ENCODE results near the gene C9orf153.

DNA sequence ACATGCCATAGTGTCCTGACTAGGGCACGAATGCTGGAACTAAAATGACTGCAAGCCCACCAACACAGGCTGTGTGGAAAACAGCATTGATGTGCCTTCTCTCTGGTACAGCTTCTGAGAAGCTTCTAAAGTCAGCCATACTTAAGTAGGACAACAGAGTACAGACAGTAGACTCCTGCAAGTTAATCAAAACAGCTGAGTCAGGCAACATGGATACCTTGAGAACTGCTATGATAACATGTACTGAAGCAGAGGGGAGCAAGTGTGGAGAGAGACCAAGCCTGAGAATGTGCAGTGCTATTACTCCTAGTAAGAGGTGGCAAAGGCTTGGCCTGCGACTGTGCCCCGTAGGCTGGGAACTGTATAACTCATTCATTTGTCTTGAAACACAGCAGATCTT is 20.4 kb upstream of the C9orf153 start:
- TF ChIP-seq, protein P1, sequence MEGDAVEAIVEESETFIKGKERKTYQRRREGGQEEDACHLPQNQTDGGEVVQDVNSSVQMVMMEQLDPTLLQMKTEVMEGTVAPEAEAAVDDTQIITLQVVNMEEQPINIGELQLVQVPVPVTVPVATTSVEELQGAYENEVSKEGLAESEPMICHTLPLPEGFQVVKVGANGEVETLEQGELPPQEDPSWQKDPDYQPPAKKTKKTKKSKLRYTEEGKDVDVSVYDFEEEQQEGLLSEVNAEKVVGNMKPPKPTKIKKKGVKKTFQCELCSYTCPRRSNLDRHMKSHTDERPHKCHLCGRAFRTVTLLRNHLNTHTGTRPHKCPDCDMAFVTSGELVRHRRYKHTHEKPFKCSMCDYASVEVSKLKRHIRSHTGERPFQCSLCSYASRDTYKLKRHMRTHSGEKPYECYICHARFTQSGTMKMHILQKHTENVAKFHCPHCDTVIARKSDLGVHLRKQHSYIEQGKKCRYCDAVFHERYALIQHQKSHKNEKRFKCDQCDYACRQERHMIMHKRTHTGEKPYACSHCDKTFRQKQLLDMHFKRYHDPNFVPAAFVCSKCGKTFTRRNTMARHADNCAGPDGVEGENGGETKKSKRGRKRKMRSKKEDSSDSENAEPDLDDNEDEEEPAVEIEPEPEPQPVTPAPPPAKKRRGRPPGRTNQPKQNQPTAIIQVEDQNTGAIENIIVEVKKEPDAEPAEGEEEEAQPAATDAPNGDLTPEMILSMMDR (IDR thresholded peaks at IDR 0.05; ENCODE audit: low read depth, low read length): no peak
- no peak for TF ChIP-seq POLR2A (IDR thresholded peaks at IDR 0.05; ENCODE audit: extremely low read depth, insufficient read length)

Measured in NB4 (cell line).